ENCODE data around the gene KCNS1.
"Not testable (repeated sequence)": the region's sequence is repeated elsewhere in the genome, so short reads cannot be mapped to it uniquely, and the experiment has no call there.

Gene KCNS1
- 0 to 2.0 (median 0.14) reads per million in 17 experiments for total RNA-seq

DNA sequence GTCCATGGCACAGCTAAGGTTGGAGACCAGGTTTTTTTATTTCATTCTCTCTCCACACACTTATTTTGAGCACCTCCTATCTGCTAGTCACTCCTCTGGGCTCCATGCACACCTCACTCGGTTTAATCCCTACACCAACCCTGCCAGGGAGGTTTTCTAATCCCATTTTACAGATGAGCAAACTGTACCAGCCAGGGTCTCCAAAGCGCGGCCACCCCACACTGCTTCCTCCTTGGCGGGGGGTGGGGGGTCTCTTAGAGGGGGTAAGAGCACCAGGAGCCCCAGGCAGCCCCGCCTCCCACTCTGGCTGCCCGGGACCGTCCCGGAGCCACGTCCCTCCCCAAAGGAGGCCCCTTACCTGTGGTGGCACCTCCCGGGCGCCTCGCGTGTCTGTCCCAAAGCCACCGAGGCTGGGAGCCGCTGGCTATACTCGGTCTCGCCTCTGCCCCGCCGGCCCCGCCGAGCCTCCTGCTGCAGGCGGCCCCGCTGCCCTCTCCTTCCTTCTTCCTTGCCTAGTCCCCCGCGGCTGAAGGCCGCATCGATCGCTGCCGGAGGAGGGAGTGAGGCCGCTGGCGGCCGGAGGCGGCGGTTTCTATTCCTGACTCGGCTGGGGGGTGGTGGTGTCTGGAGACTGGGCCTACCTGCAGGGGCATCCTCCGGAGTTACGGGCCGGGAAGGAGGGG is at the start of gene KCNS1:
Gene KCNS1, minus strand, starts transcription at position 565 of the 683 bp plus-strand sequence. CDS start 1,891 bp downstream, outside the sequence.
- DNase-seq: peak in 3 of 4 experiments; percentile 14 to 60 (median 41)

GRCh38 chr20:45149062-45149461 is 48.1 kb upstream of the KCNS1 start:
- DNase-seq: no peak

- DNase-seq: no peak
Measured at GRCh38 chr20:45140836-45141235, 39.9 kb upstream of the KCNS1 start.

GRCh38 chr20:45139733-45140375 is 38.9 kb upstream of the KCNS1 start:
- DNase-seq: not testable (repeated sequence)

DNA sequence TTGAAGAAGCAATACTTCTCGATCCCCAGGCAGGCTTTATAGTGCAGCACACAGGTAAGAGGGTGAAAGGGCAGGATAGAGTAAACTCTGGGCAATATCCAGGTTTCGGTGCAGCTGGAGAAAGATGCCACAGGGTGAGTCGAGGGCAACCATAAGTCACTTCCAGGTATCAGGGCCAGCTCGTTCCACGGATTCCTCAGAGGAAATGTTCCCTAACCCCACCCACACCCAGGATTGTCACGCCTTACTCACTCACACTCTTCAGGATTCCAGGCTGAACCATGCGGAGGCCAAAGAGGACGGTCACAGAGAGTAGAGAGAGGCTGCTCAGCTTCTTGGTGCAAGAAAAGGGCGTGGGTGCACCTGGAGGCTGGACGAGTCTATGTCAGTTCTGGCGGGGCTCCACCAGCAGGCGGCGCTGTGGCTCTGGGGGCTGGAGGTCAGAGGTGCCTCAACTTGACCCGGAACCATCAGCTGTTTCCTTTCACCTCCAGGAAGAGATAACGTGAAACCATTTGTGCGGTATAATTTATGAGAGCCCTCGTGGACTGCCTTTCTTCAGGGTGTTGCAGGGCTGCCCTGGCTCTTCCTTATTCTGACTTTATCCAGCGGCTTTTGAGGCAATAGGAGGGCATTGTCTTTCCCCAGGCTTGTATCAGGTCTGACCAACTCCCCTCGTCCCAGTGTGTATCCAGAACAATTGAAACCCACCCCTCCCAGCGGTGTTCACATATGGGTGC is 37.8 kb upstream of the KCNS1 start:
- peak; percentile 67 to 87 (median 78) for DNase-seq

DNA sequence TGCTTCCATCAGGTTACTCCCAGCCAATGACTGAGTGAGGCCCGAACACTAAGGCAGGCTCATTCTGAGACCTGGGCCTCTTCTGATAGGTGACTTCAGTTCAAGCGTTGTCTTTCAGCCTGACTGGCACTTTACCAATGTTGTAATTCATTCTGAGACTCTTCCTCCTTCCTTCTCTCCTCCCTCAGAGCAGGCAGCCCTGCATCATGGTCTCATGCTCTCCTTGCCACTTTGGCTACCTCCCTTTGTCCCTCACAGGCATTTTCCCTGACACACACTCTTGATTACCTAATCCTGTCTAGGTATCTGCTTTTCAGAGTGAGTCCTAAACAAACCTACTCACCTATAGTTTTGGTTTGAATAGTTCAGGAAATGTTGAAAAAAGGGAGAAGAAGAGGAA is 36.0 kb upstream of the KCNS1 start:
- no peak for DNase-seq

DNA sequence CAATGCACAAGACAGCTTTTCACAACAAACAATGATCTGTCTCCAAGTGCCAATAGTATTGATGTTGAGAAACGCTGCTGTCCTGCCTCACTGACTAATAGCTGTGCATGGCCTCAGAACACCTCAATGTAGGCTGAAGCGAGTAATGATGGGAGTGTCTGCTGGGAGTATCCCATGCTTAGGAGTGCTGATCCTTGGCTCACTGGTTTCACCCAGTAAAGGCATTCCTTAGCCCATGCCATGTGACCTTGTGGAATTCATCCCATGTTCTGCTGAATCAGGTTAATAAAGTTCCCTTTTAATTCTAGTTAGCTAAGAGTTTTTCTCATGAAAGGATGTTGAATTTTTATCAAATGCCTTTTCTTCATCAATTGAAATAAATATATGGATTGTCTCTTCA is 27.2 kb upstream of the KCNS1 start:
- DNase-seq: peak in 1 of 4 experiments; percentile 9

DNA sequence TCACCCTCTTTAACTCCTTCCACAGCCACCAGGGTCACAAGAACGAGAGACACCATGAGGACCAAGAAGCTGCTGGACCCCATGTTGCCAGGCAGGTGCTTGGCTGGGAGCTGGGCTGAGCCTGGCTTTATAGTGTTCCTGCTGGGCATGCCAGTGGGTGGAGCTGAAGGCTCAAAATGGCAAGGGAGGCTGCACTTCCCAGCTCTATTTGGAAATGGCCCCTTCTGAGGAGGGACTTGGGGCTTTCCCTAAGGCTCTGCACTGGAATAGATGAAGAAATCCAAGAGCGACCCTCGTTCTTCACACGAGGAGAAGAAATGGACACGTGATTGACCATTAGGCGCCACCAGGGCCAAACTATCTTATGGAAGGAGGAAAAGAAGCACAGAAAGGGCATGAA is 23.4 kb upstream of the KCNS1 start, which contains the start of gene WFDC12:
Gene WFDC12, minus strand, starts transcription at position 101 of the 400 bp plus-strand sequence. Its CDS starts 18 bp downstream, at position 83.
- no peak for DNase-seq

DNA sequence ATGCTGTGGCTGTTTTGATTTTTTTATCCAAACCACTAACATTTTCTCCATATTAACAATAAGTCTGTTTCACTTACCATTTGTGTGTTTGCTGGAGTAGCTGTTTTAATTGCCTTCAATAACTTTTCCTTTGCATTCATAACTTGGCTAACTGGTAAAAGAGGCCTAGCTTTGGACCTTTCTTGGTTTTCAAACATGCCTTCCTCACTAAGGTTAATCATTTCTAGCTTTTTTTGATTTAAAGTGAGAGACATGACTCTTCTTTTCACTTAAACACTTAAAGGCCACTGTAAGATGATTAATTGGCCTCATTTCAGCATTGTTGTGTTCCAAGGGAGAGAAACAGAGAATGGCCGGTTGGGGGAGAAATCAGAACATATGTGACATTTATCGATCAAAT is 20.5 kb upstream of the KCNS1 start:
- no peak for DNase-seq

- DNase-seq: no peak
Measured at GRCh38 chr20:45119556-45120266, 18.8 kb upstream of the KCNS1 start.

DNA sequence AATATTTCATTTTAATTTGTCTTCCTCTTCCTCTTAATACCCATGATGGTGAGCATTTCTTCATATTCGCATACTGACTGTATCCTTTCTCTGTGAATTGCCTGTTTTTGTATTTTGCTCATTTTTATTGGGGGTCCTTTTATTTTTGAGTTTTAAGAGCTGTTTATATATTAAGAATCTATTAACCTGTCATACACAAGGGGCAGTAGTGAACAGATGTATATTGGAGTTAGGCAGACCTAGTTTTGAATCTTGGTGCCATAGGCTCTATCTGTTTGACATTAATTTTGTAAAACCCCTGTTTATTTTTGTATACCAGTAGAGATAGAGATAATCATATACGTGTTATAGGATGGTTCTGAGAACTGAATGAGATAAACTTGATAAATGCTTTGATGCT is 17.1 kb upstream of the KCNS1 start:
- DNase-seq: no peak

GRCh38 chr20:45117581-45117980 is 16.7 kb upstream of the KCNS1 start:
- no peak for DNase-seq

DNA sequence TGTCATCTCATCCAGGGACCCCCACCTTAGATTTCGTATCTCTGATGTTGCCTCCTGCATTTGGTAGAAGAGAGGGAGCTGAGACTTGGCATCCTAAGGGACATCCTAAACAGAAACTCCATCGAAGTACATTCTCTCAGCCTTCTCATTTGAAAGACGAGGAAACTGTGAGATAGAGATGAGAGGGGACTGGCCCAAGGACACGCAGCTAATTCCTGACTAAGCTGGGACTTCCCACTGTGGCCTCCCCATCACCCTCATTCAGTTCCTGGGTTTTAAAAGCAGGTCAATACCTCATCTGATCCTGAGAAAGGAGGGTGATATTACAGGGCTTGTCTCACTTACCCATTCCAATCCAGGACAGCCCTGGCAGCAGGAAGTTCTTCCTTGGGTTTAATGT is 14.9 kb upstream of the KCNS1 start:
- DNase-seq: no peak

GRCh38 chr20:45115386-45115774 is 14.5 kb upstream of the KCNS1 start:
- DNase-seq: no peak

GRCh38 chr20:45114465-45115385 is 13.8 kb upstream of the KCNS1 start, which contains the start of gene WFDC5:
TSS of gene WFDC5 (minus strand) at chr20:45115174. CDS start at chr20:45115083, 91 bp downstream.
- no peak for DNase-seq

GRCh38 chr20:45113865-45114264 is 12.9 kb upstream of the KCNS1 start:
- DNase-seq: no peak

DNA sequence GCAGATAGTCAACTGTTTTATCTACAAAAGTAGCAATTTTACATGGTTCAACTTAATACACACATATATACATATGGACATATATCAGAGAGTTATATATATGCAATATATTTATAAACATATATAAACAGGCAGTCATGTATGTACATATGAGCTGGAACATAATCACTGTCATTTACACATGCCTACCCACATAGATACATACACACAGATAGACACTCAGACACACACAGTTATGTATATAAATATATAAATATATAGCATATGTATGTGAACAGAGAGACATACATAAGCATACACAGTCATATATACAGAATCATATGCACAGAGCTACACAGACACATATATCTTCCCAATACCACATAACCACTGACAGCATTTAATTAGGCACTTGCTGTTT is 11.8 kb upstream of the KCNS1 start:
- no peak for DNase-seq

DNA sequence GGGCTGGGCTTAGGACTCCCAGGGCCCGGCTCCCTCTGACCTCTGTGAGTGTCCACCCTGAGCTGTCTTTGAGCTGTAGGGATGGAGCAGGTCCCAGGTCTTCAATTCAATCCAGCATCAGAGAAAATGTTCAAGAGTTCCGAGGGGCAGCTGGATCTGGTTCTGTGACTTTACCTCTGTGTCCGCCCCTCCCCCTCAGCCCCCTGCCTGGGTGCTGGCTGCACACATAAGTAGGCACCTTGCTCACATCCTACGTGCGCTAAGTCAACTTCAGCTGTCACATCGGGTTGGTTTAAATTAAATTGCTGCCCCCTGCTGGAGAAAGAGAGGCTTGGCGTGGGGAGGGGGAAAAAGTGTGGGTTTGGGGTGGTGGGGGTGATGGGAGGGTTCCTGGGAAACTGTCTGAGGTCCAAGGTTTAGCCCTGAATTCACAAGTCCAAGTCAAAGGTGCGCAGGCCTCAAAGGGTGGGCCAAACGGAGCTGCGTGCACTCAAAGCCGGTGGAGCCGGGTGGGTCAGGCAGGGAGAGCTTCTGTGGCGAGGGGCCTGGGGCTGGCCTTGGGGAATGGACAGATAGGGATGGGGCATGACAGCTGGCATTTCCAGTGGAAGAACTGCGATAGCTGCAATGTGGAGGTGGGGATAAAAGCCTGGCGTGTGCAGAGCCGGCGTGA is 11.0 kb upstream of the KCNS1 start:
- peak in 3 of 4 experiments; percentile 11 to 47 (median 27) for DNase-seq

DNA sequence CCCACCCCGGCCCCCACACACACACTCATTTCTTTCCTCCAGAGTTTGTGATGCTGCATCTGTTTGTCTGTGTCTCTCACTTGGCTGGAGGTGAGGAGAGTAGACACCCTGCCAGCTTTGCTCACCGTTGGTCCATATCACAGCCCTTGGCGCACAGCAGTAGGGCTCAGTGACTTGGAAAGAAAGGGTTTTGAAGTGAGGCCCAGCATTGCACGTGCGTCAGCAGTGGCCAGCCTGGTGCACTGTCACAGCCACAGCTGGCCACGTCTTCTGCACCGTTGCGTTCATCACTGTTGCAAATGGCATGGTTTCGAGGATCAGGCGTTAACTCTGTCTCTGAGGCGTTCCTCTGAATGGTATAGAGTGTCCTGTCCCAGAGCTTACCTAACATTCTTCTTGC is 10.4 kb upstream of the KCNS1 start:
- DNase-seq: no peak

DNA sequence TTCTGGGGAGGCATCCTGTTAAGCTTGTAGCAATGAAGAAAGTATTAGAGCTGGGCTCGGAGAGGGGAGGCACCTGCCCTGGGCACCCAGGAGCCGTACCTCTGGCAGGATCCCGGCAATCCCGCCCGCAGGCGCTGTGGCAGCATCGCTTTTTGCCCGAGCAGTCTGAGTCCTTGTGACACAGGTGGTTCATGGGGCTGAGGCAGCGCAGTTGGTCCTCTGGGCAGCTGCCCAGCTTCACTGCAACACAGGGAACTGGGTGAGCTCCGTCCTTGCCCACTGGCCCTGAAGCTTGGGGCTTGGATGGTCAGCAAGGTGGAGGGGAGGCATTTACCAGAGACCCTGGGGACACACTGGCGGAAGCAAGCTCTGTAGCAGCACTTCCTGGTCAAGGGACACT is 9.4 kb upstream of the KCNS1 start:
- no peak for DNase-seq

DNA sequence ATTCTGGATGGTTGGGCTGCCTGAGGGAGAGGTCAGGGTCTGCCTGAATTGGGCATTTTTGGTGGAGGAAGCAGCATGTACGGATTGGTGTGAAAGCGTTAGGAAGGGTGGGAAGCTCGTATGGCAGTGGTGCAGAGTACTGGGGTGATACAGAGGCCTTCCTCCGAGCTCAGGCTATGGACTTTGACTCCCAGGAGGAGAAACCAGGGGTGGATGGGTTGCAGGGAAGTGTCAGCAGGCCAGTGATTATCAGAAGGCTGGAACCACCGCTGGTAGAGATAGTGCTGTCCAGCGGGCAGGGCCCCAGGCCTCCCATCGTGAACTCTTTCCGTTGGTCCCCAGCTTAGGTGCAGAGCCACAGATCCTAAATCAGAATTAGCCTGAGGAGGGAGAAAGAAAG is 8.7 kb upstream of the KCNS1 start:
- no peak for DNase-seq

All from suppressor macrophage (primary cell).